H1 (cell line): ENCODE measurements around the gene BCAR1. TPM values are rescaled to one million over a fixed set of nuclear protein-coding genes. Genes with fewer than 3 reads are reported as not detected.

ENCODE experiments used
- CHD7 ChIP-seq: fragments of 300-600 bp; sonication (generic); IDR thresholded peaks from 2 replicates; pipeline ENCODE4 v1.7.1; 2012; ENCODE audit warnings: low read length, moderate library complexity, mild to moderate bottlenecking, inconsistent platforms; ENCODE audit not compliant: insufficient replicate concordance
- CTBP2 ChIP-seq: IDR thresholded peaks from 2 replicates; pipeline ENCODE4 v1.7.0; 2011; ENCODE audit warnings: borderline replicate concordance, mild to moderate bottlenecking, moderate library complexity, mixed read lengths, low read length; ENCODE audit not compliant: insufficient read depth, insufficient read length
- E2F6 ChIP-seq: IDR thresholded peaks from 2 replicates; pipeline ENCODE4 v1.6.1; 2012; ENCODE audit warnings: inconsistent platforms
- SIN3A ChIP-seq, 2 experiments: IDR thresholded peaks in 1 of 2; conservative IDR thresholded peaks in 1 of 2; 2 replicates each; pipeline ENCODE4 v1.6.1; 2011 to 2012; ENCODE audit warnings: low read length in 2 of 2, improper control_type of control experiment in 1 of 2, low read depth in 1 of 2, mild to moderate bottlenecking in 1 of 2
- TCF12 ChIP-seq: IDR thresholded peaks from 2 replicates; pipeline ENCODE4 v1.6.1; 2011; ENCODE audit warnings: low read depth, mild to moderate bottlenecking, low read length
- USF2 ChIP-seq: IDR thresholded peaks from 2 replicates; pipeline ENCODE4 v1.6.1; 2011; ENCODE audit warnings: low read length, improper control_type of control experiment
- ZNF274 ChIP-seq: IDR thresholded peaks from 2 replicates; pipeline ENCODE4 v1.7.0; 2012; ENCODE audit warnings: low read length, borderline replicate concordance; ENCODE audit errors: extremely low read depth
- polyA plus RNA-seq, 7 experiments: library from polyadenylated mRNA; depleted of rRNA in 3 of 7; stranded (reverse) in 5 of 7; unstranded in 2 of 7; fragments of >200 nt in 5 of 7; fragments of 200-250 nt in 2 of 7; gene quantifications; 1 replicate in 5 of 7; 2 replicates in 1 of 7; 4 replicates in 1 of 7; pipeline versions ENCODE4 v1.2.1 to v1.2.3, GENCODE V29; 2011 to 2013; ENCODE audit warnings: missing spikeins in 2 of 7, mixed read lengths in 2 of 7
- total RNA-seq: library from RNA; stranded (reverse); fragmentation: NEBNext Ultra II Directional; extraction: Animal tissue kit (Norgen Biotek cat#: 25700); gene quantifications from 2 replicates; pipeline ENCODE4 v1.2.1, GENCODE V29; 2021

The BCAR1 gene
- total and polyA plus RNA-seq, 2 of the 8 experiments (the other 6 are each of a cell fraction or from before 2014, with no cell fraction given): 59.8 to 105 TPM

- no peak for TF ChIP-seq CHD7
- no peak for TF ChIP-seq SIN3A (conservative IDR thresholded peaks at IDR 0.05 in 1 of 2, IDR thresholded peaks at IDR 0.05 in 1 of 2; ENCODE audit: low read depth in 1 of 2, low read length in 2 of 2)
- TF ChIP-seq ZNF274: no peak
- no peak for TF ChIP-seq CTBP2
- no peak for TF ChIP-seq TCF12
- TF ChIP-seq USF2: no peak
- no peak for TF ChIP-seq E2F6
These were observed 2.0 kb downstream of the BCAR1 start (continued) for GRCh38 chr16:75249441-75249840.
